Measurements from ENCODE around the gene OR1K1.
A peak's percentile ranks its signal among the peaks of the same experiment; 100 is the strongest.

Gene OR1K1

GRCh38 chr9:122812736-122813135 is 12.8 kb downstream of the OR1K1 start:
- no peak overlapping the region for H3K27ac ChIP-seq (ENCODE audit: low read depth, low read length)
- H3K36me3 ChIP-seq (ENCODE audit: insufficient read depth, low read length): peaks cover 6% of the 10 kb centered on the region; the same call in 1 of the 2 replicates
- H2AFZ ChIP-seq (ENCODE audit: low read length, unreplicated experiment): no peak overlapping the region
- no peak overlapping the region for H3K4me3 ChIP-seq (ENCODE audit: low read depth, low read length)
- H3K79me2 ChIP-seq (ENCODE audit: control insufficient read depth, insufficient read depth, low read length, unreplicated experiment): no peaks in the 10 kb centered on the region
- peaks cover 6% of the 10 kb centered on the region for H3K4me1 ChIP-seq (ENCODE audit: control insufficient read depth, insufficient read depth, low read length, unreplicated experiment)
- H3K27me3 ChIP-seq (ENCODE audit: insufficient read depth, low read length): no peaks in the 10 kb centered on the region

DNA sequence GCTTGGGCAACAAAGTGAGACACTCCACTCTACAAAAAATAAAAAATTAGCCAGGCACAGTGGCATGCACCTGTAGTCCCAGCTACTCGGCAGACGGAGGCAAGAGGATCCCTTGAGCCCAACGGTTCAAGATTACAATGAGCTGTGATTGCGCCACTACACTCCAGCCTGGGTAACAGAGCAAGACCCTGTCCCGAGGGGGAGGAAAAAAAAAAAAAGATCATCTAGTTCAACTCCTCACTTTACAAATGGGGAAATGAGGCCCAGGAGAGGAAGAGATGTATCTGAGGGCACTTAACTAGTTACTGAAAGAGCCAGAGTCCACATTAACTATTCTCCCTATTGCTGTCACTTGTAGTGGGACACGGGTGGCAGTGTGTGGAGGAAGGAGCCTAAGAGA is 14.6 kb downstream of the OR1K1 start:
- Histone ChIP-seq H2AFZ (ENCODE audit: low read length, unreplicated experiment) (no peak overlapping the region), H3K4me1 (ENCODE audit: control insufficient read depth, insufficient read depth, low read length, unreplicated experiment) (peaks cover 17% of the 10 kb centered on the region), H3K4me3 (ENCODE audit: low read depth, low read length) (no peak overlapping the region), H3K79me2 (ENCODE audit: control insufficient read depth, insufficient read depth, low read length, unreplicated experiment) (no peaks in the 10 kb centered on the region), H3K27ac (ENCODE audit: low read depth, low read length) (no peak overlapping the region), H3K36me3 (ENCODE audit: insufficient read depth, low read length) (peaks cover 7% of the 10 kb centered on the region; the same call in 1 of the 2 replicates), H3K27me3 (ENCODE audit: insufficient read depth, low read length) (no peaks in the 10 kb centered on the region)

- Histone ChIP-seq H3K79me2 (ENCODE audit: control insufficient read depth, insufficient read depth, low read length, unreplicated experiment) (no peaks in the 10 kb centered on the region), H3K36me3 (ENCODE audit: insufficient read depth, low read length) (peaks cover 15% of the 10 kb centered on the region), H3K4me1 (ENCODE audit: control insufficient read depth, insufficient read depth, low read length, unreplicated experiment) (peaks cover 24% of the 10 kb centered on the region), H3K27ac (ENCODE audit: low read depth, low read length) (no peak overlapping the region), H3K4me3 (ENCODE audit: low read depth, low read length) (no peak overlapping the region), H2AFZ (ENCODE audit: low read length, unreplicated experiment) (no peak overlapping the region), H3K27me3 (ENCODE audit: insufficient read depth, low read length) (no peaks in the 10 kb centered on the region)
These were observed 15.6 kb downstream of the OR1K1 start for GRCh38 chr9:122815544-122815943.

DNA sequence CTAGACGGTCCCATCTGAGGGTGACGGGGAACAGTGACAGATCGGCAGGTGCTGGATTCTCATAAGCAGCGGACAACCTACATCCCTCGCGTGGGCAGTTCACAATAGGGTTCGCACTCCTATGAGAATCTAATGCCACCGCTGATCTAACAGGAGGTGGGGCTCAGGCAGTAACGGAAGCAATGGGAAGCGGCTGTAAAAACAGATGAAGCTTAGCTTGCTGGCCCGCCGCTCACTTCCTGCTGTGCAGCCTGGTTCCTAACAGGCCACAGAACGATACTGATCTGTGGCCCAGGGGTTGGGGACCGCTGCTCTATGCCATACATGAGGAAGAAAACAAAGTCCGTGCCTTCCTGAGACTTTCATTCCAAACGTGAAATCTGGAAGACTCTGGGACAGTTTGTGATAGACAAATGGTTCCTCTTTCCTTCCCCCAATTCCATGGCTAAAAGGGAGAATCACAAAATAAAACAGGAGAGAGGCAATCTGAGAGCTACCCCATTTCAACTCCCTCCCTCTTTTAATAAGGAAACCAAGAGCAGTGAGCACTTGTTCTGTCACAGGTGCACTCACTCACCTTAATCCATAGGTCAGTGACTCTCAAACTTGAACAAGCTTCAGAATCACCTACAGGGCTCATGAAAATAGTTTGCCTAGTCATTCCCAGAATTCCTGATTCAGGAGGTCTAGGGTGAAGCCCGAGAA is 16.4 kb downstream of the OR1K1 start:
- no peak overlapping the region for H3K27ac ChIP-seq (ENCODE audit: low read depth, low read length)
- no peak overlapping the region for H3K4me3 ChIP-seq (ENCODE audit: low read depth, low read length)

DNA sequence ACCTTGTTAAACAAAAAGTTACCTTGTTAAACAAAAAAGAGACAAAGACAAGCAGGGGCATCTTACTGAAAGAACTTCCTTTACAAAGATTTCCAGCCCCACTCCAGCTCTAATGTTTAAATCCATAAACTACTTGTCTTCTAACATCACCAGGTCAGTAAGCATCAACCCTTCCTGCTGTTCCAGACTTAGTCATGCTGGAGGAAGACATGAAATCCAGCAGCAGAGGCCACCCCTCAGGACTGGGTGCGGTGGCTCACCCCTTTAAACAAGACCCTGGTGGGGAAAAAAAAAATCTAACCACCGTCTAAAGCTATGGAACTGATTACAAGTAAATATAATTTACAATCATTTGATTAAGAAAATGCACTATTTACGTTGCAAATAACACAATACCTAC is 19.4 kb downstream of the OR1K1 start:
- H2AFZ ChIP-seq (ENCODE audit: low read length, unreplicated experiment): no peak overlapping the region
- peak overlapping the region; percentile 55 for H3K27ac ChIP-seq (ENCODE audit: low read depth, low read length)
- H3K36me3 ChIP-seq (ENCODE audit: insufficient read depth, low read length): peaks cover 15% of the 10 kb centered on the region
- peaks cover 4% of the 10 kb centered on the region for H3K79me2 ChIP-seq (ENCODE audit: control insufficient read depth, insufficient read depth, low read length, unreplicated experiment)
- peaks cover 36% of the 10 kb centered on the region for H3K4me1 ChIP-seq (ENCODE audit: control insufficient read depth, insufficient read depth, low read length, unreplicated experiment)
- H3K4me3 ChIP-seq (ENCODE audit: low read depth, low read length): no peak overlapping the region
- no peaks in the 10 kb centered on the region for H3K27me3 ChIP-seq (ENCODE audit: insufficient read depth, low read length)

More for the DNA sequence above, 16.4 kb downstream of the OR1K1 start:
- H3K27me3 ChIP-seq (ENCODE audit: insufficient read depth, low read length): no peaks in the 10 kb centered on the region
- no peaks in the 10 kb centered on the region for H3K79me2 ChIP-seq (ENCODE audit: control insufficient read depth, insufficient read depth, low read length, unreplicated experiment)
- no peak overlapping the region for H2AFZ ChIP-seq (ENCODE audit: low read length, unreplicated experiment)
- peaks cover 29% of the 10 kb centered on the region for H3K4me1 ChIP-seq (ENCODE audit: control insufficient read depth, insufficient read depth, low read length, unreplicated experiment)
- H3K36me3 ChIP-seq (ENCODE audit: insufficient read depth, low read length): peaks cover 15% of the 10 kb centered on the region

DNA sequence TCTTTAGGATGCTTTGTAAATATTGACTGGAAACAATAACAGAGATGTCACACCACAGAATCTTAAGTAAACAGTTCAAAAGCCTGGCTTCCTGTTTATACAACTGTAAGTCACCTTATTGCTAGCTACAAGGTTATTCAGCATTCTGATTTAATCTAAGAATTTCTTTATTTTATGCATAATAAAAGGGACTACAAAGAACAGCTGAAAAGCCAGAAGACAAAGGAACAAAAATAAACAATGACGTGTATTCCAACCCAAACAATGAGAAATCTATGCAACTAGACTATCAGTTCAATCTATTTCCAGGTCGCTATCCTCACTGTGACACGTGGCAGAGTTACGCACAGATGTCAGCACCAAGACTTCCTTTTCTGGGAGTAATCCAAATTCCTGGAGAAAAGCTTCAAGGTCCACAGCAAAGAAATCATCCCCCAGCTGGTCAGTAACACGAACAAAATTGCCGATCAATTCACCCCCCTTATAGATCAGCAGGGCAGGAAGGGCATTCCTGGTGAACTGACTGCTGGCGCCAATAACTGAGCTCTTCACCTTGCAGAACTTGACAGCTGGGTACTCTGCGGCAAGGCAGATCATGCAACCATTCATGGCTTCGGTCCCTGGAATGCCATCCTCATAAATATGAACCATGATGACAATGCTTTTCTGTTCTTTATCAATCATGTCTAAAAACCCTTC is 20.0 kb downstream of the OR1K1 start:
- Histone ChIP-seq H3K79me2 (ENCODE audit: control insufficient read depth, insufficient read depth, low read length, unreplicated experiment) (peaks cover 6% of the 10 kb centered on the region), H3K27ac (ENCODE audit: low read depth, low read length) (peak overlapping the region; percentile 55), H3K36me3 (ENCODE audit: insufficient read depth, low read length) (peaks cover 15% of the 10 kb centered on the region), H3K4me3 (ENCODE audit: low read depth, low read length) (no peak overlapping the region), H3K27me3 (ENCODE audit: insufficient read depth, low read length) (no peaks in the 10 kb centered on the region), H3K4me1 (ENCODE audit: control insufficient read depth, insufficient read depth, low read length, unreplicated experiment) (peaks cover 36% of the 10 kb centered on the region), H2AFZ (ENCODE audit: low read length, unreplicated experiment) (no peak overlapping the region)

DNA sequence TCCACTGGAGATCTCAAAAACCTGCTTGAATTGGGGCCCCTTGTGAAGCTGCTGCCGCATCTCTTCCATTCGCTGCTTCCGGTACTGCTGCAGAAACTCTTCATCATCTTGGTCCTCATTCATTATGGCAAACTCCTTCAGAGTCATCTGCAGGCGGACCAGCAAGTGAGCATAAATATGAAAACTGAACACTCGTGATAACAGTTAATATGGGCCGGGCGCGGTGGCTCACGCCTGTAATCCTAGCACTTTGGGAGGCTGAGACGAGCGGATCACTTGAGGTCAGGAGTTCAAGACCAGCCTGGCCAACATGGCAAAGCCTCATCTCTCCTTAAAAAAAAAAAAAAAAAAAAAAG is 20.5 kb downstream of the OR1K1 start:
- no peak overlapping the region for H3K27ac ChIP-seq (ENCODE audit: low read depth, low read length)

GRCh38 chr9:122821278-122821943 is 21.5 kb downstream of the OR1K1 start:
- Histone ChIP-seq H2AFZ (ENCODE audit: low read length, unreplicated experiment) (no peak overlapping the region), H3K36me3 (ENCODE audit: insufficient read depth, low read length) (peaks cover 10% of the 10 kb centered on the region; the same call in 1 of the 2 replicates), H3K27ac (ENCODE audit: low read depth, low read length) (no peak overlapping the region), H3K4me3 (ENCODE audit: low read depth, low read length) (no peak overlapping the region), H3K27me3 (ENCODE audit: insufficient read depth, low read length) (no peaks in the 10 kb centered on the region), H3K4me1 (ENCODE audit: control insufficient read depth, insufficient read depth, low read length, unreplicated experiment) (peaks cover 29% of the 10 kb centered on the region), H3K79me2 (ENCODE audit: control insufficient read depth, insufficient read depth, low read length, unreplicated experiment) (peaks cover 15% of the 10 kb centered on the region)

More for the DNA sequence above, 20.5 kb downstream of the OR1K1 start:
- Histone ChIP-seq H3K27me3 (ENCODE audit: insufficient read depth, low read length) (no peaks in the 10 kb centered on the region), H3K4me1 (ENCODE audit: control insufficient read depth, insufficient read depth, low read length, unreplicated experiment) (peaks cover 34% of the 10 kb centered on the region), H3K4me3 (ENCODE audit: low read depth, low read length) (no peak overlapping the region), H3K79me2 (ENCODE audit: control insufficient read depth, insufficient read depth, low read length, unreplicated experiment) (peaks cover 6% of the 10 kb centered on the region), H2AFZ (ENCODE audit: low read length, unreplicated experiment) (no peak overlapping the region), H3K36me3 (ENCODE audit: insufficient read depth, low read length) (peaks cover 14% of the 10 kb centered on the region)

GRCh38 chr9:122822056-122822455 is 22.1 kb downstream of the OR1K1 start:
- Histone ChIP-seq H2AFZ (ENCODE audit: low read length, unreplicated experiment) (no peak overlapping the region), H3K27me3 (ENCODE audit: insufficient read depth, low read length) (no peaks in the 10 kb centered on the region), H3K4me1 (ENCODE audit: control insufficient read depth, insufficient read depth, low read length, unreplicated experiment) (peaks cover 36% of the 10 kb centered on the region), H3K79me2 (ENCODE audit: control insufficient read depth, insufficient read depth, low read length, unreplicated experiment) (peaks cover 21% of the 10 kb centered on the region), H3K27ac (ENCODE audit: low read depth, low read length) (no peak overlapping the region), H3K4me3 (ENCODE audit: low read depth, low read length) (no peak overlapping the region), H3K36me3 (ENCODE audit: insufficient read depth, low read length) (peaks cover 10% of the 10 kb centered on the region; the same call in 1 of the 2 replicates)

DNA sequence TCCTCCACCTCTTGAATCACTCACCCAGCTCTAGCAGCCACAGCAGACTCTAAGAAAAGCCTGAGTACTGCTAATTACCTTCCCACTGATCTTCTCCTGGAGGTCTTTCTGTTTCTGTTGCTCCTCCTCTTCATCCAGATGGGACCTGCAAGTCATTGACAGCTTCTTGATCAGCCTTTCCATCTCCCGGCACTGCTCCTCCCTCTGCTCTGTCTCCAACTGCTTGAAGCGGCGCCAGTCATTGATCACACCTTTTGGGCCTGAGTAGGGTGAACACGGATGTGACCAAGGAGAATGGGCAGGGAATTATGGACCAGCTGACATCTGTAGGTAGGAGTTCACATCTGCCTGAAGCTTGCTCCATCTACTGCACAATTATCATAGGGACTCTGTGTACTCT is 23.0 kb downstream of the OR1K1 start:
- no peak overlapping the region for H3K27ac ChIP-seq (ENCODE audit: low read depth, low read length)
- H2AFZ ChIP-seq (ENCODE audit: low read length, unreplicated experiment): no peak overlapping the region
- H3K4me3 ChIP-seq (ENCODE audit: low read depth, low read length): no peak overlapping the region
- H3K79me2 ChIP-seq (ENCODE audit: control insufficient read depth, insufficient read depth, low read length, unreplicated experiment): peaks cover 28% of the 10 kb centered on the region
- H3K4me1 ChIP-seq (ENCODE audit: control insufficient read depth, insufficient read depth, low read length, unreplicated experiment): peaks cover 38% of the 10 kb centered on the region
- H3K36me3 ChIP-seq (ENCODE audit: insufficient read depth, low read length): peaks cover 10% of the 10 kb centered on the region; the same call in 1 of the 2 replicates
- no peaks in the 10 kb centered on the region for H3K27me3 ChIP-seq (ENCODE audit: insufficient read depth, low read length)

Data from ACC112 (cell line).